ENCODE measurements around the gene KDM7A.
A peak's percentile ranks its signal among the peaks of the same experiment; 100 is the strongest.

The KDM7A gene

DNA sequence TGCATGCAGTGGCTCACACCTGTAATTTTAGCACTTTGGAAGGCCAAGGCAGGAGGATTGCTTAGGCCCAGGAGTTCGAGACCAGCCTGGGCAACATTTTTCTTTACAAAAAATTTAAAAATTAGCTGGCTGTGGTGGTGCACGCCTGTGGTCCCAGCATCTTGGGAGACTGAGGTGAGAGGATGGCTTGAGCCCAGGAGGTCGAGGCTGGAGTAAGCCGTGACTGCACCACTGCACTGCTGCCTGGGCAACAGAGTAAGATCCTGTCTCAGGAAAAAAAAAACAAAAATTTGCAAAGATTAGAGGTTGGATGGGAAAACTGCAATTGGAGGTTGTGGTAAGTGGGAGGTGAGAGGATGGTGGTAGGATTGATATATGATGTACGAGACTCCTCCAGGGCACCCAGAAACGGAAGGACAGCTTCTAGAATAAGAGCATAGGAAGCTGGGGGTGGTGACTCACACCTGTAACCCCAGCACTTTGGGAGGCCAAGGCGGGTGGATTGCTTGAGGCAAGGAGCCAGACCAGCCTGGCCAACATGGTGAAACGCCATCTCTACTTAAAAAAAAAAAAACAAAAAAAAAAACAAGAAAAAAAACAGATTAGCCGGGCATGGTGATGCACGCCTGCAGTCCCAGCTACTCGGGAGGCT lies 94.9 kb downstream of the KDM7A start:
- no peak for DNase-seq

DNA sequence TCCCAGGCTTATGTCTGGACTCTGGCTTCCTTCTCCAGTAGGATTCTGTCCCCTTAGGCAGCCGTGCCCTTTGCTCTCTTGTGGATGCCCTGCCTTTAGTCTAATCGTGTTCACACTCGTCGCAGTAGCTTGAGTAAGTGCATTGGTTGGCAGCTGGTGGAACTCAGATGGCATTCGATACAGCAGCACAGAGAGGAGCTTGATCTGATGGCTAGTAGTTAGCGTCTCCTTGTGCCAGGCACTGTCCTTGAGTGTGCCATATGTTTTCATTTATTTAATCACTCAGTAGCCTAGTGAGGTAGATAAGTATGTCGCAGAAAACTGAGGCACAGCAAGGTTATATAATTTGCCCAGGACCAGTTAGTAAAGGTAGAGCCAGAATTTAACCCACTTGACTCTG lies 95.9 kb downstream of the KDM7A start:
- DNase-seq: no peak

DNA sequence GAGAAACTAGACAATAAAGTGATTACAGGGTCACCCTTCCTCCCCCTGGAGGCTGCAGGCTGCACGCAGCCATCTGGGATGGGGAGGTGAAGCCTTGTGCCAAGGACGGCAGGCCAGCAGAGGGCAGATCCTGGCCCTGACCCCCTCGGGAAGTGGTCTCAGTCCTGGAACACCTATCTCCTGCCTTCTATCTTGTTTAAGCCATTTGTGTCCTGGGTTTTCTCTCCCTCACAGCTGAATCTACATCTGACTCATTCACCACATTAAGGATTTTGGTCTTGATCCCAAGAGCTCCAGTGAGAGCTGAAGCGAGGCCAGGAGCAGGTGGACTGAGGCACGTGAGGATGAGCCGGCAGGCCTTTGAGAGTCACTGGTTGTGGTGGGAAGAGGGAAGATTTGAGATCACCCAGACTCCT lies 97.7 kb downstream of the KDM7A start:
- no peak for DNase-seq

DNA sequence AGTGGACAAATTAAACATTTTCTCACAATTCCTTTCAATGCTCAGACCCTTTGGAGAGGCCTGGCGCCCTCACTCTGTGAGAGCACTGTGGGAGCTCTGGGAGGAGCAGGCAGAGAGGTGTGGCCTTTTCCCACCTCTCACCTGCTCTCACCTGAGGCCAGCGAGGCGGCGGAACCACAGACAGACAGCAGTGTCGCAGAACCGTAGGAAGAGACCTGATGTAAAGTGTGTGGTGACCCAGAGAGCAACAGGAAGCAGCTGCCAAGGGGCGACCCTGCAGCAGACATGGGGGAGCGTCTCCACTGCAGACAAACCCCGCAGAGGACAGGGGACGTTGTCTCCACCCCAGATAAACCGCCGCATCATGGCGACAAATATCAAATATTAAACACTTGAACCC lies 98.4 kb downstream of the KDM7A start:
- DNase-seq: no peak

DNA sequence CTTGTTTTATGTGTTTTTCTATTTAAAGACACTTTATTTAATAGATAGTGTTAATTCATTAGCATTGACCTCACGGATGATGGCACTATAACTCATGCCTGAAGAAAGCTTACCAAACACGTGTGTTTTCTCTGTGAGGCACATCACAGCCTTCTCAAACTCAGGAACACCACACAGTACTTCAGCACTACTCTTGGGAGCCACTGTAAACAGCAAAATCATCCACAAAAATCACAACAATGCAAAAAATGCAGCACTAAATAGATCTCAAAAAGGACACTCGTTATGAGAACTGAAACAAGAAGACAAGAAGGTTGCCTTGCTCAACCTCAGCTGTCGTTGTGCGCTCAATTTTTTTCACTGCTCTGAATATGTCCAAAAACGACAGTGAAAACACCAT lies 102.0 kb downstream of the KDM7A start:
- no peak for DNase-seq

DNA sequence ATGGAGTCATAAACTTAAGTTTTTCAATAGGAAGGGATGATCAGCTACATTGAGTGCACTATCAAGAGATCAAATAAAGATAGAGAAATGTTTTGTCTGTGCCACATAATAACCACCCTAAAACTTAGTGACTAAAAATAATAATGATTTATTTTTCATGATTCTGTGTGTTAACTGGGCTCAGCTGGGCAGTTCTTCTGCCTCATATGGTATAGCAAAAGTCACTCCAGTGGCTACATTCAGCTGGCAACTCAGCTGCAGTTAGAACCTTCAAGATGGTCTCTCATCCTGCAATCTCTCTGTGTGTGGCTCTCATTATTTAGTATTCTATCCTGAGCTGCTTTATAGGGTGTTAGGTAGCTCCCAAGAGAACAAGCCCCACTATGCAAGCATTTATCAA lies 106.2 kb downstream of the KDM7A start:
- no peak for DNase-seq

DNA sequence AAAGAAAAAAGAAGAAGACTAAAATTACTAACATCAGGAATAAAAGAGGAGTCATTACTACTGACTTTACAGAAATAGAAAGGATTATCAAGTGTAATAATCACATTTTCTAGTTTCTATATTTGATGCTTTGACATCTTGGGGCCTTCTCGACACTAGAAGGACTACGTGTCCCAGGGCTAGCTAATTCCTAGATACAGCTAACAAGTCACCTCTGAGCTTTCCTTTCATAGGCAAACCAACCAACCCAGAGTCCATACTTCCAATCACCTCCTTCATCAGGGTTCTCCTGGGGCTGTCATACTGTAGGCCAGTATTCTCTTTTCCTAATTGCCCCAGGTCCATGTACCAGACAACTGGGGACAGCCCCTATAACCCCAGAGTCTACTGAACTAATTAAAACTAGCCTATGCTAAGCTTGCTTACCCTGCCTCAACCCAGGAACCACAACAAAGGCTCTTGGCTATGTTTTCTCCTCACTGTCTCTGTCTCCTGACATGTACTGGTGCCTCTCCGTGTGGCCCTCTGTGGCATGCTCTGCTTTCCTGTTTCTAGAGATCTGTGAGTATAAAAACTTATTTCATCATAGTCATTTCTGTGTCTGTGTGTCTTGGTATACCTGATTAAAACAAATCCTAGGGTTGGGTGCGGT lies 107.4 kb downstream of the KDM7A start:
- no peak for DNase-seq

DNA sequence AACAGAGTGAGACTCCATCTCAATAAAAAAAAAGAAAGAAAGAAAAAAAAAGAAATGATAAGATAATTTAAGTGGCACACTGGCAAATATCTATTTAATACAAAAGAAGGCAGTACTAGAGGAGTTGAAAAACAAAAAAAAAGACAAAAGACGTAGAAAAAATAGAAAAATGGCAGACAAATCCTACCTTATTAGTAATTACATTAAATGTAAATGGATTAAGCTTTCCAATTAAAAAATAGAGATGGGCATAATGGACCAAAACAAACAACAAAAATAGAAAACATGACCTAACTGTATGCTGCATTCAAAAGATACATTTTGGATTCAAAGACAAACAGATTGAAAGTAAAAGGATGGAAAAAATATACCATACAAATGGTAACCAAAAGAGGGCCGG lies 108.8 kb downstream of the KDM7A start:
- no peak for DNase-seq

DNA sequence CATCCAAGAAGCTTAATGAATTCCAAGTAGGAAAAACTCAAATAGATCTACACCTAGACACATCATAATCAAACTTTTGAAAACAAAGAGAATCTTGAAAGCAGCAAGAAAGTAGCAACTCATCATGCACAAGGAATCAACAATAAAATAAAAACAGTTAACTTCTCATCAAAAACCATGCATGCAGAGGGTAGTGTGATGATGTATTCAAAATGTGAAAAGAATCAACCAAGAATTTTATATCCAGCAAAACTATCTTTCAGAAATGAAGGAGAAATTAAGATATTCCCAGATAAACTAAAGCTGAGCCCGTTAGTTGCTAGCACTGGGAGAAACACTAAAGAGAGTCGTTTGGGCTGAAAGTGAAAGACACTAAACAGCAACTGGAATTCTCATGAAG lies 109.7 kb downstream of the KDM7A start:
- no peak for DNase-seq

DNA sequence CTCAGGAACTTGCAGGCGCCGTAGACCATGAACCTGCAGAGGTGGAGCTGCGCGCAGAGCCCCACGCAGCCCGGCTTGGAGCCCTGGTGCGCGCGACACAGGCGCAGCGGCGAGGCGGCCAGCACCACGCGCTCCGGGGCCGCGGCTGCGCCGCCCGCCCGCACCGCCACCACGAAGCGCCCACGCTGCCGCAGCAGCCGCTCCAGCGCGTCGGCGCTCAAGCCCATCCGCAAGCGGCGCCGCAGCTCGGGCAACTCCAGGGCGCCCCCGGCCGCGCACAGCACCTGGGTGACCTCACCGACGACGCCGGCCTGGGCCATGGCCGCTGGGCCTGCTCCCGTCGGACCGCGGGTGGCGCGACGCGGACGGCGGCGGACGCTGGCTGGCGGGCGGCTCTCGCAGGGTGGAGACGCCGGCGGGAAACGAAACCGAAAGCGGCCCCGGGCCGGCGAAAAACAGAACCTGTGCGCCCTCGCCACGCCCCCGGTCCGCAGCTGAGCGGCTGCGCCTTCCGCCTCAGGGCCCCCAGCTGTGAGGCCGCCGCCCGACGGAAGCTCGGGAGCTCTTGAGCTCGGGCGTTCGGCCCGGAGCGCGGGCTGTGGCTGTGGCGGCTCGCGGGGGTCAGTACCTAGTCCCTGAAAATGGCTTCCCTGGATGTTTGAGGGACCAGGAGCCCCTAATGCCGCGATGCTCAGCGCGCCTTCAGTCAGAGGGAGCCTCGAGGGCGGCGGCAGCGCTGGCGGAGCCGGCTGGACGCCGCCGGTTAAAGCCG lies 114.1 kb downstream of the KDM7A start, which contains the start of gene PARP12:
Gene PARP12 (minus strand): TSS at position 424 of the 772 bp plus-strand sequence. CDS start 104 bp downstream, at position 320.
- peak; percentile 90 for DNase-seq

DNA sequence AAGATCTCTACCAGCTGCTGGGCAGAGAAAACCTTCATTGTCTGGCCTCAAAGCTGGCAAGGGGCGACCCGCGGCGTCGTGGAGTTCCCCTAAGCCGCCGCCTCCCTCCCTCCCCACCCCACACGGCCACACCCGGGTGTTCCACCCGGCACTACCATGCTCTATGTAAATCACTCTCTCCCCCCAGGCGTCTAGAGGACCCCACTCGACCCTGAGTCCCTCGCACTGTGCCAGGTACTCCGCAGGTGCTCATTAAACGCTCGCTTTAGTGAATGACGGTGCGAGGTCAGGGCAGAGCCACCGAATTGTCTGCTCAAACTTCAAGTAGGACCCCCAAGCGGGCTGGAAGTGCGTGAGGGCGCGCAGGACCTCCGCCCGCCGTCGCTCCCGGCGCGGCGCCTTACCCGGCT lies 114.7 kb downstream of the KDM7A start:
- DNase-seq: peak; percentile 70

DNA sequence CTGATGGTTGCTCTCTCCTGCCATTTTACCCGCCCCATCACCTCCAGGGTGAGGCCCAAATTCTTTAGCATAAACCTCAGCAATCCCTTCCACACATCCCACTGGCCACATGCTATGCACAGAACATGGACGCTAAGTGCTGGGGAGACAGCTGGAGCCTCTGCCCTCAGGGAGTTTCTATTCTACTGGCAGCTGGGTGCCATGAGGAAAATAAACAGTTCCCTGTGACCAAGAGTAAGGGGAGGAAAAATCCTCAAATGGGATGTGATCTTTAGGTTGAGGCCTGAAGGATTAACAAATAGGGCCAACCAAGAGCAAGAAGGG lies 115.2 kb downstream of the KDM7A start:
- no peak for DNase-seq

DNA sequence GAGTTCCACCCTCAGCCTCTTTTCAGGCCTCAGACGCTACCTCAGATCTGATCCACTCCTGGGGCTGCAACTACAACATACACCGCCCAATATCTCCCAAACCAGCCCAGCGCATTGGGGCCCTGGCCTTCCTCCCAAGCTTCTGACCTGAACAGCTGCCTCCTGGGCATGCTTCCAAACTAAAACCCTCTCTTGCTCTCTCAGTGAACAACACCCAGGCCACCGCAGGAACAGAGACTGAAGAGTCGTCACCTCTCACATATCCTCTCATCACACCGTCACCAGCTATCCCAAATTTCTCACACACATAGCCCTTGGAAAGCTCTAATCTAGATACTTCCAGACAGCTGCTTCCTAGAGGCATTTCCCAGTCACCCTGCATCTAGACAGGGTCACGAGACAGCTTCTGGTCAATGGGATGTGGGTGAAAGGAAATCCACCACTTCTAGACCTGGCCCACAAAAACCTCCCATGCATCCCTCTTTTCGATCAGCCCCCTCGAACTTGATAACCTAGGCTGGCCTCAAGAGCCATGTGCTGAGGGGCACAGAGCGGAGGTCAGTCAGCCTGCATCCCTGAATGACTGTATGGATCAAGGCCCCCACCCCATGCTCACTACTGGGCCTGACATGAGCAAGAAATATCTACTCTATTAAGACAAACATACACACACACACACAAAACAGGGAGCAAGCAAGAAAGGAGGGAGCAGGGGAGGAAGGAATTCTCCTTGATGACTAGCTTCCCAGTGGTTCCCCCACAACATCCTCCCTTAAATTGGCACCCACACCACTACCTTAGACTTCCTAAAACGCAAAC lies 115.8 kb downstream of the KDM7A start:
- no peak for DNase-seq

DNA sequence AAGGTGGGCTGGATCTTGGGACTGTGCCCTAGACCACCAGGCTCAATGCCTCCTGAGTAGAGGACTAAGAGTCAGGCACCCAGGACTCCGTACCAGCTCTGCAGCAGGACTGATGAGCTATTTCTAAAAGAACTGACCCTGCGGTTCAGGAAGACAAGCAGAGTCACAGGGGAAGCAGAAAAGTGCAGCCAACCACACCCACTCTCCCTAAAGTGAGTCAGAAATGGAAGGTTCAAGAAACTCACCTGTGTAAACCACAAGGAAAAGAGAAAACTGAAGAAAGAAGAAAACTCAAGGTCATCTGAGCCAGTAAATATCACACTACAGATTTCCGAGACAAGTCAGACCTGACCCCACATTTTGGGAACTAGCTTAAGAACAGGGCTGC lies 116.5 kb downstream of the KDM7A start:
- no peak for DNase-seq

DNA sequence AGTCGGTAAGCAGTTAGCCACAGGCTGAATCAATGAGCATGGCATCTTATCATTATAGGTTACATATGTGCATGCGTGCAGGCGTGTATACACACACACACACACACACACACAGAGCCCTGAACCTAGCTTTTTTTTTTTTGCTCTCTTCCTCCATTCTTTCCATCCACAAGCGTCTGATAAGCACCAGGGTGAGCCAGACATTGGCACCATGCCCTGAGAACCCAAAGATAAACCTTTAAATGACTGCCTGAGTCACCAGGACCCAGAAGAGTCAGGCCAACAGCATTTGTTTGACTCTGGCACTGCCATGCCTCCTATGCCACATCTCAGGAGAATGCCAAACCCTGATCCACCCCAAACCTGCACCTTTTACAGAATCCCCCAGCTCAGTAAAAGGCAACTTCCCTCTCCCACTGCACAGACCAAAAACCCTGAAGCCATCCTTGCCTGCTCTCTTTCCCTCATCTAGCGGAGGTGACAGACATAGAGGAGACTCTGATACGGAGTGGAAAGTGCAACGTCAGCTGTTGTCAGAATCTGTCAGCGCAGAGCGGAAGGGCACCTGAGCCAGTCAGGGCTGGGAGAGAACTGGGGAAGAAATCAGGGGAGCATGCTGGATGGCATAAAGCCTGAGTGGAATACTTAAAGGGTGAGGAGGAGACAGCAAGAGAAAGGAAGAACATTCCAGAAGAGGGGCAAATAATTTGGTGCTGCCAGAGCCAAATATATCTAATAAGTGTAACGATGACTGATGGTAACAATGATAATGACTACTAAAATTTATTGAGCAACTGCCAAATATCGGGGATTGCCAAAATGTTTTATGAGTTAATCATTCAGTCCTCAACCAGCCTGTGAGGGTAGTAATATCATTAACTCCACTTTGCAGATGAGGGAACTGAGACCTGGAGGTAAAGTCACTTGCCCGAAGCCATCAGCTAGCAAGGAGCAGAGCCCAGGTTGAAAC lies 117.2 kb downstream of the KDM7A start:
- DNase-seq: no peak

DNA sequence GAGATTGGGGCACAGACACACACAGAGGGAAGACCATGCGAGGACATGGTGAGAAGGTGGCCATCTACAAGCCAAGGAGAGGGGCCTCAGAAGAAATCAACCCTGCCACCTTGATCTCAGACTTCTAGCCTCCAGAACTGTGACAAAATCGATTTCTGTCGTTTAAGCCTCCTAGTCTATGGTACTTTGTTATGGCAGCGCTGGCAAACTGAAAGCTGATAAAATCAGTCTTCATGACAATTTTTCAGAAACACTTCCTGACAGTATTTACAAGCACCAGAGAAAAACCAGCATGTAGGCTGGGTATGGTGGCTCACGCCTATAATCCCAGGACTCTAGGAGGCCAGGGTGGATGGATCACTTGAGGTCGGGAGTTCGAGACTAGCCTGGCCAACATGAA lies 118.3 kb downstream of the KDM7A start:
- DNase-seq: no peak

DNA sequence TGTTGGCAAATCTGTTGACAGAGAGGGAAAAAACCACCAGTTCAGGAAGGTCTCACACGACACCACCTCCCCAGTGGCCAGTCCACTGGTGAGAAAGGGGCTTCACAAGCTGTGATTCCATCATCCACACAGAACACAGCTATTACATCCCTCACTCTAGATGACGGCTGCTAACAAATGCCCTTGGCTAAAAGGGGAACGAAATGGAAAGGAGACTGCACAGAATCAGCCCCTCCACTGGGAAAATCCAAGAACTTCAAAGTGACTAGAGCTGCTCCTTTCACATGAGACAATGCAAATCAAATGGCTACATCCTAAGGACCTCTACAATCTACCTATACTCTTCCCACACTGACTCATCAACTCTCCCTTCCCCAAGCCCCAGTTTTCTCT lies 119.6 kb downstream of the KDM7A start:
- no peak for DNase-seq

DNA sequence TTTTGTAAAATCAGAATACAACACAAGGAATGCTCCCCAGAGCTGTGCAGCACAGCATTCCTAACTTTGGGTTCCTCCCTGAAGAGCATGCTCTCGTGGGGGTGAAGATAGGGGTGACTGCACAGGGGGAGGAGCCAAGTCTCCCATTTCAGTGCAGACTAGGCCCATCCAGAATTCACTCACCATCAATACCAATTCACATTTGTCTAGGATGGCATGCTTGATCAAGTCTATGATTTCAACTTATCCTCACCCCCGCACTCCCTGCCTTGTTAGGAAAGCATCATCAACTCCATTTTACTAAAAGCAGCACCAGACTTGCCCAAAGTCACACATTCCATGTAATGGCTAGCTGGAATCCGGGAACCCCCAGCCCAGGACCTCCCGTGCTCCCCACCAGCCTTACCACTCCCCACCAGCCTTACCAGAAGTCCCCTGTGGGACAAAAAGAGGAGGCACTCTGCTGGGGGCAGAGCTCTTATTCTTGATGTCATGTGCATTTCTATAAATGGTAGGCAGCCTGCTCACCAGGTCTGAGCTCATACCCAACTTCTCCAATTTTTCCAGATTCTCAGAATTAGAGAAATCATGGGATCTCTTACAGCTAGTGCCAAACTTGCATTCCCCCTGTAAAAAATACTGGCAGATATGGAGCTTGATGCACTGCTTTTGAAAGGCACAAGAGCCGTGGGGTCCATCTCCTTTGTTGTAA lies 120.2 kb downstream of the KDM7A start:
- DNase-seq: no peak

DNA sequence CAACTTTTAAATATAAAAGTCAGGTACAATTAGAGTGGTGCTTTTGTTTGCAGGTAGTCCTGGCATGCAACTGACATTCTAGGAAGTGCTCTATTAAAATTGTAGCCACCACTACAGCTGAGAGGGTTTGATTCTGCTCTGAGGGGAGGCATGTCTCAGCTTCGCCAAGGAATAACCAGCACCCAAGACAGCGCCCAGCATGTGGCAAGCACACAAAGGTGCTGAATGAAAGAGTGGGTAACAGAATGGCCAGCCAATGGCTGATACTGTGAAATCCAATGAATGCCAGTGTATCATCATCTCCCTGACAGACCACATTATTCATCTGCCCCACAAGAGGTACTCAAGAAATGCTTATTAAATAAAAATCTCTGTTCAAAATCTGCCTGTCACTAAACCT lies 121.0 kb downstream of the KDM7A start:
- no peak for DNase-seq

DNA sequence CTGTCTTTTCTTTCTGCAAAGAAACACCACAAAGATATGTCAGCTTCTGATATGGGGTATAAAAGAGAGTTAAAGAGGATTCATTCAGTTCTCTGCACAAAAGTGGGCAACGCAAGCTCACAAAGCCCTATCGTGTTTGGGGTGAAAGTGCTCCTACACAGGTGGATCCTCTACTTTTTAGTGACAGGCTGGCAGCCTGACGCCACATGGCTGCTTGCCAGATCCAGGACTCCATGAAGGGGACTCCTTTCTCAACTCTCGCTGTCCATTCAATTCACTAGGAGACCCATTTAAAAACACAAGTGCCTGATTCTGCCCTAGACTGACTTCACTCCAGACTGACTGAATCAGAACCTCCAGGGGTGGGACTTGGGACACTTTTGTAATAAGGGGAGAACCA lies 122.0 kb downstream of the KDM7A start:
- no peak for DNase-seq

DNA sequence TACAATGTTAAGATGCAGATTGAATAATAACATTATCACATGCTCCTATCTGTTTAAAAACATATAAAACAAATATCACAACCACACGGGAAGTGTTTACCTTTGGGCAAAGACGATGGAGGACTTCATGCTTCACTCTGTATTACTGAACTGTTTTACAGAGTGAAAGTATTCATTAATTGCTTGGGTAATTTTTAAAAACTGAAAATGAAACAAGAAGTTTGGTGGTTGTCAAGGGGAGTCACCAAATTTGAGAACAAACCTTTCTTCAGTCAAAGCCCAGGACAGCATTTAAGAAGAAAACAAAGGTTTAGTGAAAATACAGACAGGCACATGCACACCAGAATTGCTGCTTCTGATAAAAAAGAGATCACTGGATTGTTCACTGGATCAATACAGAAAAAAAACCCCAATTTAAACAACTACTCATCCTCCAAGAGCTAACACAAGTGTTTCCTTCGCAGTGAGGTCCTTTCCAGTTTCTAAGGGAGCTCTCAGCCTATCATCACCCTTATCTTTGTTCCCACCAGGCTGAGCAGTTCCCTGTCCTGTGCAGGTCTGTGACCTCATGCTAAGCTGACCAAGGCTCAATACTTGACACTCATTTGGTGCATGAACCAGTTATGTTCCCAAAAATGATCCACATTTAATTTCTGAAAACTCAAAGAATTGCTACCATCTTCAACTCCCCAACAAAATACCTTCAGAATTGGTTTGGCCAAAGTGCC lies 122.8 kb downstream of the KDM7A start:
- no peak for DNase-seq
